Measurements from ENCODE around the gene MROH2B. TPM values are rescaled to one million over a fixed set of nuclear protein-coding genes. Genes with fewer than 3 reads are reported as not detected.

The MROH2B gene
- total and polyA plus RNA-seq, 2 donors from 2014 or later = not detected

- intact Hi-C loops (cut with DNase I) = no loop called here
- Histone ChIP-seq H3K9me3 (ENCODE audit: control insufficient read depth in 2 of 3, insufficient read depth in 1 of 3, low read length in 3 of 3) (no peaks in the 10 kb centered on the region), H3K9ac (ENCODE audit: low read length in 3 of 3) (no peak overlapping the region), H3K4me1 (ENCODE audit: control insufficient read depth in 2 of 3, insufficient read depth in 2 of 3, low read depth in 1 of 3, low read length in 3 of 3) (no peaks in the 10 kb centered on the region), H3K27me3 (ENCODE audit: control insufficient read depth, insufficient read depth, low read length) (no peaks in the 10 kb centered on the region), H3K27ac (ENCODE audit: low read depth in 2 of 2, low read length in 2 of 2) (no peak overlapping the region), H3K4me3 (ENCODE audit: low read length in 3 of 3) (no peak overlapping the region), H3K36me3 (ENCODE audit: control insufficient read depth in 2 of 3, insufficient read depth in 3 of 3, low read length in 3 of 3) (no peaks in the 10 kb centered on the region)
- FAIRE-seq = no peak
- no peak for DNase-seq
- TF ChIP-seq, protein P1, sequence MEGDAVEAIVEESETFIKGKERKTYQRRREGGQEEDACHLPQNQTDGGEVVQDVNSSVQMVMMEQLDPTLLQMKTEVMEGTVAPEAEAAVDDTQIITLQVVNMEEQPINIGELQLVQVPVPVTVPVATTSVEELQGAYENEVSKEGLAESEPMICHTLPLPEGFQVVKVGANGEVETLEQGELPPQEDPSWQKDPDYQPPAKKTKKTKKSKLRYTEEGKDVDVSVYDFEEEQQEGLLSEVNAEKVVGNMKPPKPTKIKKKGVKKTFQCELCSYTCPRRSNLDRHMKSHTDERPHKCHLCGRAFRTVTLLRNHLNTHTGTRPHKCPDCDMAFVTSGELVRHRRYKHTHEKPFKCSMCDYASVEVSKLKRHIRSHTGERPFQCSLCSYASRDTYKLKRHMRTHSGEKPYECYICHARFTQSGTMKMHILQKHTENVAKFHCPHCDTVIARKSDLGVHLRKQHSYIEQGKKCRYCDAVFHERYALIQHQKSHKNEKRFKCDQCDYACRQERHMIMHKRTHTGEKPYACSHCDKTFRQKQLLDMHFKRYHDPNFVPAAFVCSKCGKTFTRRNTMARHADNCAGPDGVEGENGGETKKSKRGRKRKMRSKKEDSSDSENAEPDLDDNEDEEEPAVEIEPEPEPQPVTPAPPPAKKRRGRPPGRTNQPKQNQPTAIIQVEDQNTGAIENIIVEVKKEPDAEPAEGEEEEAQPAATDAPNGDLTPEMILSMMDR (IDR thresholded peaks at IDR 0.05; ENCODE audit: borderline replicate concordance, extremely low read depth, insufficient read depth) = no peak
Observed at GRCh38 chr5:41071975-41072374, 833 bp upstream of the MROH2B start.

DNA sequence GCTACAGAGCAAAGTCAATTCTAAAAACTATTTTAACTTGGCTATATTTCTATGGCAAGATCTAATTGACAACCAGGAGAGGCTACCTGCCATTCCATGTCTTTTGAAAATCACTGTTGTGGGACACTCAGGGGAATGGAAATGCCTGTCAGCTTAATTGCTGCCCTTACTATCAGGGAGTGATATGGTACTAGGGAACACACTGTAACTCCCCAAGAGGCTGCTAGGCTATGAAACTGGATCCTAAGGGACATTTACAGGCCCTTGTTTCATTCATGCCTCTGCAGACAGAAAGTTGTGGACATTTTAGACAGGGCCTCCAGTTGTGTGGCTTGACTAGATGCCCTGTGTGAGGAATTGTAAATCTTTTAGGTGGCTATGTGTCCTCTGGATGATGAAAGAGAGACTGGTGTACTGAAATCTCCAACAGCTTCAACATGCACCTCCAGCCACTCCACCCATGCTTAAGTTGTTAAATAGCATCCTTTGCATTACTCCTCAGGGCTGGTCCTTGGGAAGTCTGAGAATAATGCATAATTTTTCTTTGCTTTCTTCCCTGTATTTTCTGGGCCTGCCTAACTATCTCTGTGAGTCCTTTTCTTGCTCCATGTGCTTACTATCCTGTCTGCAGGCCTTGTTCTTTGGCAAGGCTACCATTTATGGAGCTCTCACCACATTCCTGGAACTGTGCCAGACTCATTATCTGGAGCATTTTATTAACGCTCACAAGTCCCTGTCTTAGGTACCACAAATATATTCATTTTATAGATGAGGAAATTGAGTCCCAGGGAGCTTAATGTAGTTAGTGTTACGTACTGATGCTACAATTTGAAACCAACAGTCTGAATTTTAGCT, 3.2 kb downstream of the MROH2B start:
- FAIRE-seq = no peak

GRCh38 chr5:41065691-41066335, 5.3 kb downstream of the MROH2B start:
- Histone ChIP-seq H3K4me3 (ENCODE audit: low read length in 3 of 3) (no peak overlapping the region), H3K9ac (ENCODE audit: low read length in 3 of 3) (no peak overlapping the region), H3K36me3 (ENCODE audit: control insufficient read depth in 2 of 3, insufficient read depth in 3 of 3, low read length in 3 of 3) (no peaks in the 10 kb centered on the region), H3K4me1 (ENCODE audit: control insufficient read depth in 2 of 3, insufficient read depth in 2 of 3, low read depth in 1 of 3, low read length in 3 of 3) (no peaks in the 10 kb centered on the region), H3K27me3 (ENCODE audit: control insufficient read depth, insufficient read depth, low read length) (no peaks in the 10 kb centered on the region), H3K9me3 (ENCODE audit: control insufficient read depth in 2 of 3, insufficient read depth in 1 of 3, low read length in 3 of 3) (no peaks in the 10 kb centered on the region), H3K27ac (ENCODE audit: low read depth in 2 of 2, low read length in 2 of 2) (no peak overlapping the region)
- FAIRE-seq (no peak), DNase-seq (no peak)
- TF ChIP-seq, protein P1 (IDR thresholded peaks at IDR 0.05; ENCODE audit: borderline replicate concordance, extremely low read depth, insufficient read depth) = no peak
- intact Hi-C loops (cut with DNase I) = no loop called here

More for the DNA sequence above, 3.2 kb downstream of the MROH2B start:
- no peaks in the 10 kb centered on the region for H3K36me3 ChIP-seq (ENCODE audit: control insufficient read depth in 2 of 3, insufficient read depth in 3 of 3, low read length in 3 of 3)
- H3K4me1 ChIP-seq (ENCODE audit: control insufficient read depth in 2 of 3, insufficient read depth in 2 of 3, low read depth in 1 of 3, low read length in 3 of 3) = no peaks in the 10 kb centered on the region
- TF ChIP-seq, protein P1 (IDR thresholded peaks at IDR 0.05; ENCODE audit: borderline replicate concordance, extremely low read depth, insufficient read depth) = no peak
- no peak overlapping the region for H3K27ac ChIP-seq (ENCODE audit: low read depth in 2 of 2, low read length in 2 of 2)
- no peaks in the 10 kb centered on the region for H3K27me3 ChIP-seq (ENCODE audit: control insufficient read depth, insufficient read depth, low read length)
- no peaks in the 10 kb centered on the region for H3K9me3 ChIP-seq (ENCODE audit: control insufficient read depth in 2 of 3, insufficient read depth in 1 of 3, low read length in 3 of 3)
- no peak for DNase-seq
- H3K4me3 ChIP-seq (ENCODE audit: low read length in 3 of 3) = no peak overlapping the region
- intact Hi-C loops (cut with DNase I) = no loop called here
- no peak overlapping the region for H3K9ac ChIP-seq (ENCODE audit: low read length in 3 of 3)

All from kidney (tissue), 14 donors.